PC-3 (cell line): ENCODE measurements around the gene CAMTA1. TPM values are rescaled to one million over a fixed set of nuclear protein-coding genes. Genes with fewer than 3 reads are reported as not detected.
A peak's percentile ranks its signal among the peaks of the same experiment; 100 is the strongest.

Experiments
- ATAC-seq: fragments of 200-7000 bp; cut with Tn5 transposase; 2 replicates; pipeline ENCODE4 v1.9.1; 2020; ENCODE audit warnings: mild to moderate bottlenecking, moderate library complexity
- BruUV-seq: library from RNA; stranded (reverse); fragments of 400-500 nt; replicated peaks from 2 replicates; lab custom pipeline; 2021; lab: Mats Ljungman, UMichigan
- CTCF ChIA-PET: fragments of 300-600 bp; sonication (Branson Sonifier 250); formaldehyde crosslinking; loops from one replicate; lab custom pipeline; 2022; ENCODE audit warnings: antibody characterized with exemption; lab: Charles Lee
- POLR2A ChIA-PET: fragments of 300-600 bp; sonication (Branson Sonifier 250); formaldehyde crosslinking; loops from one replicate; lab custom pipeline; 2022; ENCODE audit warnings: antibody characterized with exemption; ENCODE audit not compliant: unreplicated experiment; lab: Charles Lee
- DNase-seq: peaks from one replicate; pipeline ENCODE4 v3.0.0-alpha.2; 2015
- H2AFZ ChIP-seq: fragments of 300-600 bp; sonication (generic); 2 replicates; pipeline ENCODE4 v1.6.0; 2016; ENCODE audit warnings: antibody characterized with exemption, low read length
- H3F3A ChIP-seq: fragments of 300-600 bp; sonication (generic); one replicate; pipeline ENCODE4 v1.6.0; 2017; ENCODE audit warnings: antibody characterized with exemption, low read length, control low read depth, mild to moderate bottlenecking; ENCODE audit not compliant: unreplicated experiment
- H3K27ac ChIP-seq: fragments of 300-600 bp; sonication (generic); 2 replicates; pipeline ENCODE4 v1.5.1; 2016; ENCODE audit warnings: mild to moderate bottlenecking, low read length
- H3K27me3 ChIP-seq: fragments of 300-600 bp; sonication (generic); 2 replicates; pipeline ENCODE4 v1.6.1; 2016; ENCODE audit warnings: low read length, mixed read lengths
- H3K36me3 ChIP-seq: fragments of 300-600 bp; sonication (generic); 2 replicates; pipeline ENCODE4 v1.6.1; 2016; ENCODE audit warnings: low read depth, mixed run types, low read length, mixed read lengths
- H3K4me1 ChIP-seq: fragments of 300-600 bp; sonication (generic); 2 replicates; pipeline ENCODE4 v1.5.1; 2016; ENCODE audit warnings: low read length; ENCODE audit not compliant: insufficient read depth
- H3K4me2 ChIP-seq: fragments of 300-600 bp; sonication (generic); 2 replicates; pipeline ENCODE4 v1.6.0; 2016; ENCODE audit warnings: low read length
- H3K4me3 ChIP-seq: fragments of 300-600 bp; sonication (generic); 2 replicates; pipeline ENCODE4 v1.5.1; 2016; ENCODE audit warnings: mild to moderate bottlenecking, low read length, mixed read lengths
- H3K79me2 ChIP-seq: fragments of 300-600 bp; sonication (generic); 2 replicates; pipeline ENCODE4 v1.6.1; 2017; ENCODE audit warnings: low read length, mixed read lengths
- H3K9ac ChIP-seq: fragments of 300-600 bp; sonication (generic); 2 replicates; pipeline ENCODE4 v1.6.0; 2016; ENCODE audit warnings: mild to moderate bottlenecking, low read length
- H3K9me2 ChIP-seq: fragments of 300-600 bp; sonication (generic); replicated peaks from 2 replicates; pipeline ENCODE4 v1.6.1; 2016; ENCODE audit warnings: mixed run types, low read length, mixed read lengths
- H3K9me3 ChIP-seq: fragments of 300-600 bp; sonication (generic); 2 replicates; pipeline ENCODE4 v1.6.1; 2016; ENCODE audit warnings: low read length, mixed read lengths
- H4K20me1 ChIP-seq: fragments of 300-600 bp; sonication (generic); 2 replicates; pipeline ENCODE4 v1.6.1; 2016; ENCODE audit warnings: low read length, mixed read lengths
- EZH2 ChIP-seq: fragments of 300-600 bp; sonication (generic); IDR thresholded peaks from one replicate; pipeline ENCODE4 v1.6.1; 2017; ENCODE audit warnings: antibody characterized with exemption, mild to moderate bottlenecking, low read length; ENCODE audit not compliant: unreplicated experiment
- EZH2phosphoT487 ChIP-seq: fragments of 300-600 bp; sonication (generic); IDR thresholded peaks from 2 replicates; pipeline ENCODE4 v1.6.1; 2018; ENCODE audit warnings: mild to moderate bottlenecking, antibody characterized with exemption, low read length, borderline replicate concordance
- intact Hi-C: fragments of 100-400 bp; cut with micrococcal nuclease; formaldehyde crosslinking; loops from 2 replicates; pipeline ENCODE4 v1.9.0; 2023
- total RNA-seq: library from RNA; depleted of rRNA; stranded (reverse); fragments of >200 nt; gene quantifications from 2 replicates; pipeline ENCODE4 v1.2.3, GENCODE V29; 2014
- TF ChIP-seq, protein P1 (sequence below): fragments of 300-600 bp; sonication (generic); conservative IDR thresholded peaks from 2 replicates; pipeline ENCODE4 v1.5.1; 2017; ENCODE audit warnings: antibody characterized with exemption, low read depth, mild to moderate bottlenecking, low read length

CAMTA1 gene
- total RNA-seq, 1 experiment from 2014 or later: 40.8 TPM

DNA sequence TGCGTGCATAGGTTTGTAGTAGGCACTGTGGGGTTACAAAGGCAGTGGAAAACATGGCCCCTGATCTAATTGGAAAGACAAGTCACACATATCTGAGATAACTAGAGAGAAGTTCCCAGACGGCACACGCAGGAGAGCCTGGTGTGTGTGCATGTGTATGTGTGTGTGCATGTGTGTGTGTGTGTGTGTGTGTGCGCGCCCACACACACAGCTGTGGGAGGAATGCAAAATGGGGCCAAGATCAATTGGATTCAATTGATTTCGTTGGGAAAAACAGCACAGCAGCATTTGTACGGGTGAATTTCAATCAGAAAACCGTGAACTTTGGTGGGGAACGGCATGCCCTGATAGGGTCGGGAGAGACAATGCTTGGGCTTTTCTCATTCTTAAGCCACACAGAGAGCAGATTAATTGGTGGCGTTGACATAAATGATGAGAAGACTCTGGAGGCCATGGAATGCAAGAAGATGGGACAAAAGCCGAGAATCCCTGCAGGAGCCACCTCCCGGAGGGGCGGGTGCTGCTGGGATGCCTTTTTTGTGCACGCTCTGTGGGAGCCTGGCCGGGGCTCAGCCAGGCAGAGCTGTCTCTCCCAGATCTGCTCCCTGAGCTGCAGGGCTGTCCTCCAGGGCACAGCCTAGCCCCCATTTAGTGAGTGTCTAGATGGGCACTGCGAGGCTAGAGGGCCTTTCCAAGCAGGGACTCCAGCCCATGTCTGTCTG is 322.0 kb downstream of the CAMTA1 start:
- Histone ChIP-seq H3K27ac (no peak overlapping the region), H2AFZ (no peak overlapping the region), H3F3A (peaks cover 6% of the 10 kb centered on the region), H3K4me1 (no peaks in the 10 kb centered on the region), H3K9ac (no peak overlapping the region), H3K9me2 (no peaks in the 10 kb centered on the region), H3K36me3 (no peaks in the 10 kb centered on the region), H3K4me3 (no peak overlapping the region), H3K79me2 (no peaks in the 10 kb centered on the region), H3K4me2 (no peak overlapping the region), H3K27me3 (peaks cover 52% of the 10 kb centered on the region), H4K20me1 (no peaks in the 10 kb centered on the region), H3K9me3 (no peaks in the 10 kb centered on the region)
- CTCF ChIA-PET: no interaction called here
- POLR2A ChIA-PET: interaction anchor here (0.6 kb wide), 1 partner anchor 141 kb away, joined by 24 read pairs; no protein-coding TSS in a partner anchor
- TF ChIP-seq EZH2 (no peak), EZH2phosphoT487 (no peak)
- TF ChIP-seq, protein P1, sequence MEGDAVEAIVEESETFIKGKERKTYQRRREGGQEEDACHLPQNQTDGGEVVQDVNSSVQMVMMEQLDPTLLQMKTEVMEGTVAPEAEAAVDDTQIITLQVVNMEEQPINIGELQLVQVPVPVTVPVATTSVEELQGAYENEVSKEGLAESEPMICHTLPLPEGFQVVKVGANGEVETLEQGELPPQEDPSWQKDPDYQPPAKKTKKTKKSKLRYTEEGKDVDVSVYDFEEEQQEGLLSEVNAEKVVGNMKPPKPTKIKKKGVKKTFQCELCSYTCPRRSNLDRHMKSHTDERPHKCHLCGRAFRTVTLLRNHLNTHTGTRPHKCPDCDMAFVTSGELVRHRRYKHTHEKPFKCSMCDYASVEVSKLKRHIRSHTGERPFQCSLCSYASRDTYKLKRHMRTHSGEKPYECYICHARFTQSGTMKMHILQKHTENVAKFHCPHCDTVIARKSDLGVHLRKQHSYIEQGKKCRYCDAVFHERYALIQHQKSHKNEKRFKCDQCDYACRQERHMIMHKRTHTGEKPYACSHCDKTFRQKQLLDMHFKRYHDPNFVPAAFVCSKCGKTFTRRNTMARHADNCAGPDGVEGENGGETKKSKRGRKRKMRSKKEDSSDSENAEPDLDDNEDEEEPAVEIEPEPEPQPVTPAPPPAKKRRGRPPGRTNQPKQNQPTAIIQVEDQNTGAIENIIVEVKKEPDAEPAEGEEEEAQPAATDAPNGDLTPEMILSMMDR: no peak
- DNase-seq: no peak
- no TSS peak for BruUV-seq
- ATAC-seq: no peak
- intact Hi-C loops: no loop called here

GRCh38 chr1:7108251-7108650 is 323.0 kb downstream of the CAMTA1 start:
- Histone ChIP-seq H3K27me3 (peaks cover 61% of the 10 kb centered on the region), H2AFZ (no peak overlapping the region), H3K4me2 (no peak overlapping the region), H4K20me1 (no peaks in the 10 kb centered on the region), H3K36me3 (no peaks in the 10 kb centered on the region), H3F3A (peaks cover 4% of the 10 kb centered on the region), H3K9me3 (no peaks in the 10 kb centered on the region), H3K4me3 (no peak overlapping the region), H3K9me2 (no peaks in the 10 kb centered on the region), H3K79me2 (no peaks in the 10 kb centered on the region), H3K27ac (no peak overlapping the region), H3K9ac (no peak overlapping the region), H3K4me1 (no peaks in the 10 kb centered on the region)
- ChIA-PET POLR2A (no interaction called here), CTCF (no interaction called here)
- intact Hi-C loops: no loop called here
- no TSS peak for BruUV-seq
- ATAC-seq: no peak
- DNase-seq: no peak
- TF ChIP-seq EZH2phosphoT487: no peak
- TF ChIP-seq EZH2: no peak
- TF ChIP-seq, protein P1: no peak

GRCh38 chr1:7109901-7110300 is 324.6 kb downstream of the CAMTA1 start:
- H3K79me2 ChIP-seq: no peaks in the 10 kb centered on the region
- H3K27me3 ChIP-seq: peaks cover 70% of the 10 kb centered on the region
- no peak overlapping the region for H3K4me3 ChIP-seq
- TF ChIP-seq EZH2phosphoT487 (no peak), EZH2 (no peak)
- TF ChIP-seq, protein P1: no peak
- H3K9me2 ChIP-seq: no peaks in the 10 kb centered on the region
- H3K27ac ChIP-seq: no peak overlapping the region
- H3K4me2 ChIP-seq: no peak overlapping the region
- BruUV-seq: no TSS peak
- ChIA-PET CTCF (no interaction called here), POLR2A (no interaction called here)
- no peak overlapping the region for H2AFZ ChIP-seq
- H3F3A ChIP-seq: no peaks in the 10 kb centered on the region
- intact Hi-C loops: no loop called here
- H3K4me1 ChIP-seq: no peaks in the 10 kb centered on the region
- ATAC-seq (no peak), DNase-seq (peak; percentile 22)
- H3K9ac ChIP-seq: no peak overlapping the region
- no peaks in the 10 kb centered on the region for H3K36me3 ChIP-seq
- H3K9me3 ChIP-seq: no peaks in the 10 kb centered on the region
- no peaks in the 10 kb centered on the region for H4K20me1 ChIP-seq
